Stimulated activated CD4-positive, alpha-beta T cell treated with anti-CD3 and anti-CD28 coated beads, Interleukin-15, amount 100 ng/mL, for 1 hour (primary cell): Measurements from ENCODE around the gene DNAJC15.
"Not testable (repeated sequence)": the region's sequence is repeated elsewhere in the genome, so short reads cannot be mapped to it uniquely, and the experiment has no call there.

Experiments
- DNase-seq, 2 donors: peaks; one replicate each; pipeline ENCODE4 v3.0.0-alpha.2; 2020; ENCODE audit warnings: low read depth in 1 of 2, low spot score in 1 of 2

Gene DNAJC15

GRCh38 chr13:43044720-43045301 lies 21.4 kb downstream of the DNAJC15 start:
- DNase-seq: no peak

- not testable (repeated sequence) for DNase-seq
Observed at GRCh38 chr13:43045302-43045773, 22.0 kb downstream of the DNAJC15 start.

- no peak for DNase-seq
Observed at GRCh38 chr13:43046259-43046658, 22.9 kb downstream of the DNAJC15 start.

GRCh38 chr13:43054803-43055802 lies 31.7 kb downstream of the DNAJC15 start:
- no peak for DNase-seq

- peak in 1 of 2 donors; percentile 3 for DNase-seq
Observed at GRCh38 chr13:43057653-43058317, 34.4 kb downstream of the DNAJC15 start.

GRCh38 chr13:43058318-43058674 lies 34.9 kb downstream of the DNAJC15 start:
- no peak for DNase-seq

- no peak for DNase-seq
Observed at GRCh38 chr13:43058831-43059230, 35.4 kb downstream of the DNAJC15 start.

GRCh38 chr13:43059779-43060178 lies 36.4 kb downstream of the DNAJC15 start:
- not testable (repeated sequence) for DNase-seq

GRCh38 chr13:43060806-43061205 lies 37.4 kb downstream of the DNAJC15 start:
- not testable (repeated sequence) for DNase-seq

GRCh38 chr13:43061496-43062280 lies 38.3 kb downstream of the DNAJC15 start:
- DNase-seq: no peak

GRCh38 chr13:43071824-43072223 lies 48.4 kb downstream of the DNAJC15 start:
- no peak for DNase-seq

GRCh38 chr13:43072394-43072793 lies 49.0 kb downstream of the DNAJC15 start:
- no peak for DNase-seq

- no peak for DNase-seq
Observed at GRCh38 chr13:43074824-43075510, 51.6 kb downstream of the DNAJC15 start.

- DNase-seq: not testable (repeated sequence)
Observed at GRCh38 chr13:43075511-43075902, 52.1 kb downstream of the DNAJC15 start.

- no peak for DNase-seq
Observed at GRCh38 chr13:43077046-43077445, 53.7 kb downstream of the DNAJC15 start.

- no peak for DNase-seq
Observed at GRCh38 chr13:43077461-43077860, 54.1 kb downstream of the DNAJC15 start.

- no peak for DNase-seq
Observed at GRCh38 chr13:43077906-43078305, 54.5 kb downstream of the DNAJC15 start.

GRCh38 chr13:43078399-43078798 lies 55.0 kb downstream of the DNAJC15 start:
- no peak for DNase-seq

- DNase-seq: no peak
Observed at GRCh38 chr13:43079392-43079931, 56.1 kb downstream of the DNAJC15 start.

GRCh38 chr13:43080199-43080598 lies 56.8 kb downstream of the DNAJC15 start:
- DNase-seq: no peak
